ENCODE results near the gene PPM1J.

Gene PPM1J

DNA sequence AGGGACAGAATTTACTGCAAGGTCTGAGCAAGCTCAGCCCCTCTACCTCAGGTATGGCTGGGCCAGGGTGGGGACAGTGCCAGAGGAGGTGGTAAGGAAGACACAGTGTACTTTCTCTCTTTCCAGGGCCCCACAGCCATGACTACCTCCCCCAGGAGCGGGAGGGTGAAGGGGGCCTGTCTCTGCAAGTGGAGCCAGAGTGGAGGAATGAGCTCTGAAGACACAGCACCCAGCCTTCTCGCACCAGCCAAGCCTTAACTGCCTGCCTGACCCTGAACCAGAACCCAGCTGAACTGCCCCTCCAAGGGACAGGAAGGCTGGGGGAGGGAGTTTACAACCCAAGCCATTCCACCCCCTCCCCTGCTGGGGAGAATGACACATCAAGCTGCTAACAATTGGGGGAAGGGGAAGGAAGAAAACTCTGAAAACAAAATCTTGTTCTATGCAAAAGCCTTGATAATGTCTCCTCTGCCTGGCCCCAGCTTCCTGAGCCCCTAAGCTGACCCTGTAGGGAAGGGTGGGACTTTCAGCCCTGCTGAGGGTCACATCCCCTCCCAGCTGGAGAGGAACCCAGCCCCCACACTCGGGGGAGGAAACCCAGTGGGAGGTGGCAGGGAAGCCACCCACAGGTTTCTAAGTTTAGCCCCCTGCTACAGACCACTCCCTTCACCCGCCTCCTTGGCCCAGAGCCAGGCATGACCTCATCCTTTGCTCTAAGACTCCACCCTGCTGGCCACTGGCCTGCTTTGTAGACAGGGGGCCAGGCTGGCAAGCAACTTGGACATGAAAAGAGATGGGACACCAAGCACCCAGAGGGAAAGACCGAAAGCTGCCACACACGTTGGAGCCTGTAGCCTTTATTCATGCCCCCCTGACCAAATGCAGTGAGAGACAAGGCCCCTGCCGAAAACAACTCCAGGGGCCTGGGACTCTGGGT lies 14.6 kb downstream of the PPM1J start:
- TF ChIP-seq GLIS3 (CRISPR knock-in tag; IDR thresholded peaks at IDR 0.05) = 0 out of 2 replicates have a peak, but pooled peaks have one; percentile 22
- TF ChIP-seq, protein P1, sequence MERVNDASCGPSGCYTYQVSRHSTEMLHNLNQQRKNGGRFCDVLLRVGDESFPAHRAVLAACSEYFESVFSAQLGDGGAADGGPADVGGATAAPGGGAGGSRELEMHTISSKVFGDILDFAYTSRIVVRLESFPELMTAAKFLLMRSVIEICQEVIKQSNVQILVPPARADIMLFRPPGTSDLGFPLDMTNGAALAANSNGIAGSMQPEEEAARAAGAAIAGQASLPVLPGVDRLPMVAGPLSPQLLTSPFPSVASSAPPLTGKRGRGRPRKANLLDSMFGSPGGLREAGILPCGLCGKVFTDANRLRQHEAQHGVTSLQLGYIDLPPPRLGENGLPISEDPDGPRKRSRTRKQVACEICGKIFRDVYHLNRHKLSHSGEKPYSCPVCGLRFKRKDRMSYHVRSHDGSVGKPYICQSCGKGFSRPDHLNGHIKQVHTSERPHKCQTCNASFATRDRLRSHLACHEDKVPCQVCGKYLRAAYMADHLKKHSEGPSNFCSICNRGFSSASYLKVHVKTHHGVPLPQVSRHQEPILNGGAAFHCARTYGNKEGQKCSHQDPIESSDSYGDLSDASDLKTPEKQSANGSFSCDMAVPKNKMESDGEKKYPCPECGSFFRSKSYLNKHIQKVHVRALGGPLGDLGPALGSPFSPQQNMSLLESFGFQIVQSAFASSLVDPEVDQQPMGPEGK (CRISPR knock-in tag; IDR thresholded peaks at IDR 0.05; ENCODE audit: borderline replicate concordance) = no peak; the same call in 1 of the 2 replicates
- peak; percentile 65 for ATAC-seq

DNA sequence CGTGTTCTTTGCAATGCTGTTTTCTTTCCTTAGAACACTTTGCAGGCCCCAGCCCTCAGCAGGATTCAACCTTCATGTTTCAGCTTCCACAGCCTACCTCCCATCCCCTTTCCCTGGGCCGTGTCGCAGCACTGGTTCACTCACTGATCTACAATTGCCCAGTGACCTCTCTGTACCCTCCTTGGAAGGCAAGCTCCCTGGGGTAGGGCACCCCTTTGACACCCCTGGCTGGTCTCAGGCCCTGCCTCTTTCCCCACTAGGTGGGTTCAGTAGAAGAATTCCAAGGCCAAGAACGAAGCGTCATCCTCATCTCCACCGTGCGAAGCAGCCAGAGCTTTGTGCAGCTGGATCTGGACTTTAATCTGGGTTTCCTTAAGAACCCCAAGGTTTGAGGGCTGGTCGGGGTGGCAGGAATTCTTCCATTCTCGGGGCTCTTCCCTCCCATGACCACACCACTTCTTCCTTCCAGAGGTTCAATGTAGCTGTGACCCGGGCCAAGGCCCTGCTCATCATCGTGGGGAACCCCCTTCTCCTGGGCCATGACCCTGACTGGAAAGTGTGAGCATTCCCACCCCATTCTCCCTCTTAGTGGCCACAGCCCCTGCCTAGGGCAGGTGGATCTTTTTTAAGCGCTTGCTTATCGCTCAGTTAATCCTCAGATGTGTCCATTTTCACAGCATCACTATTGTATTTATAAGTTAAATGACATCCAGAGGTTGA lies 15.5 kb downstream of the PPM1J start:
- TF ChIP-seq ZC3H10 (CRISPR knock-in tag; IDR thresholded peaks at IDR 0.05) (no peak), RARB (CRISPR knock-in tag; IDR thresholded peaks at IDR 0.05) (no peak), TOX (CRISPR knock-in tag; IDR thresholded peaks at IDR 0.05; ENCODE audit: borderline replicate concordance) (no peak), GLIS3 (CRISPR knock-in tag; IDR thresholded peaks at IDR 0.05) (no peak), ZNF70 (CRISPR knock-in tag; IDR thresholded peaks at IDR 0.05) (no peak), BACH2 (CRISPR knock-in tag; IDR thresholded peaks at IDR 0.05; ENCODE audit: borderline replicate concordance) (no peak), ARNTL (CRISPR knock-in tag; IDR thresholded peaks at IDR 0.05; ENCODE audit: borderline replicate concordance, low read depth) (no peak), TCF4 (CRISPR knock-in tag; IDR thresholded peaks at IDR 0.05; ENCODE audit: borderline replicate concordance) (no peak), CSDC2 (CRISPR knock-in tag; IDR thresholded peaks at IDR 0.05) (no peak)
- TF ChIP-seq, protein P1 (CRISPR knock-in tag; IDR thresholded peaks at IDR 0.05; ENCODE audit: borderline replicate concordance) = no peak
- TF ChIP-seq, protein P2, sequence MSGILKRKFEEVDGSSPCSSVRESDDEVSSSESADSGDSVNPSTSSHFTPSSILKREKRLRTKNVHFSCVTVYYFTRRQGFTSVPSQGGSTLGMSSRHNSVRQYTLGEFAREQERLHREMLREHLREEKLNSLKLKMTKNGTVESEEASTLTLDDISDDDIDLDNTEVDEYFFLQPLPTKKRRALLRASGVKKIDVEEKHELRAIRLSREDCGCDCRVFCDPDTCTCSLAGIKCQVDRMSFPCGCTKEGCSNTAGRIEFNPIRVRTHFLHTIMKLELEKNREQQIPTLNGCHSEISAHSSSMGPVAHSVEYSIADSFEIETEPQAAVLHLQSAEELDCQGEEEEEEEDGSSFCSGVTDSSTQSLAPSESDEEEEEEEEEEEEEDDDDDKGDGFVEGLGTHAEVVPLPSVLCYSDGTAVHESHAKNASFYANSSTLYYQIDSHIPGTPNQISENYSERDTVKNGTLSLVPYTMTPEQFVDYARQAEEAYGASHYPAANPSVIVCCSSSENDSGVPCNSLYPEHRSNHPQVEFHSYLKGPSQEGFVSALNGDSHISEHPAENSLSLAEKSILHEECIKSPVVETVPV (CRISPR knock-in tag; IDR thresholded peaks at IDR 0.05) = no peak
- TF ChIP-seq, protein P3, sequence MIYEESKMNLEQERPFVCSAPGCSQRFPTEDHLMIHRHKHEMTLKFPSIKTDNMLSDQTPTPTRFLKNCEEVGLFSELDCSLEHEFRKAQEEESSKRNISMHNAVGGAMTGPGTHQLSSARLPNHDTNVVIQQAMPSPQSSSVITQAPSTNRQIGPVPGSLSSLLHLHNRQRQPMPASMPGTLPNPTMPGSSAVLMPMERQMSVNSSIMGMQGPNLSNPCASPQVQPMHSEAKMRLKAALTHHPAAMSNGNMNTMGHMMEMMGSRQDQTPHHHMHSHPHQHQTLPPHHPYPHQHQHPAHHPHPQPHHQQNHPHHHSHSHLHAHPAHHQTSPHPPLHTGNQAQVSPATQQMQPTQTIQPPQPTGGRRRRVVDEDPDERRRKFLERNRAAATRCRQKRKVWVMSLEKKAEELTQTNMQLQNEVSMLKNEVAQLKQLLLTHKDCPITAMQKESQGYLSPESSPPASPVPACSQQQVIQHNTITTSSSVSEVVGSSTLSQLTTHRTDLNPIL (CRISPR knock-in tag; IDR thresholded peaks at IDR 0.05; ENCODE audit: low read depth) = no peak
- no peak for ATAC-seq

DNA sequence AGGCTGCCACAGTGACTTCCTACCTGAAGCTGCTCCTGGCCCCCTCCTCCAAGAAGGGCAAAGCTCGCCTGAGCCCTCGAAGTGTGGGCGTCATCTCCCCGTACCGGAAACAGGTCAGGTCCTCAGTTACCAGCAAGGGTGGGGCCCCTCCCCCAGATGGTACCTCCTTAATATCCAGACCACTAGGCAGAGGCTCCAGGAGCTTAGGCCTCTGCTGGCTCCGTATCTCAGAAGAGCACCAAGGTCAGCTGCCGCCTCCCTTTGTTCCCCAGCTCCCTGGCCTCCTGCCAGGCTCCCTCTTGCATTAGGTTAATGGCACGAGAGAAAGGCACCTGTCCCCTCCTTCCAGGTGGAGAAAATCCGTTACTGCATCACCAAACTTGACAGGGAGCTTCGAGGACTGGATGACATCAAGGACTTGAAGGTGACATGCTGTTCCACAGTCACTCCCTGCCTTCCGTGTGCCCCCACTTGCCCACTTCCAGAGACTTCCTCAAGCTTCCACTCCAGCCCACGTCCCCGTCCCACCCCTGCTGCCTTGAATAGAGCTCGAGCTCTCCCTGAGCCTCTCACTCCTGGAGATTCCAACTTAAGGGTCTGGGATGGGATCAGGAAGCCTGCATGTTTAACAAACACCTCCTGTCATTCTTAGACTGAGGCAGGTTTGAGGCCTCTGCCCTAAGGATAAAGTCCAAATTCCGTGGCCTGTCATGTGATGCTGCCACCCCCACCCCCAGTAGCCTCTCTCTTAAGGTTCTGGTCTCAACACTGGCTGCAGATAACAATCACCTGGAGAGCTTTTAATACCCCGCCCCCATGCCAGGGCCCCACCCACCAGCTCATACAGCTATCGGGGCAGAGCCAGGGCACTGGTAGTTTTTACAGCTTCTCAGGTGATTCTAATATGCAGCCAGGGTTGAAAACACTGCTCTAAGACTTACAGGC lies 16.5 kb downstream of the PPM1J start:
- ATAC-seq = no peak
- TF ChIP-seq ARNTL (CRISPR knock-in tag; IDR thresholded peaks at IDR 0.05; ENCODE audit: borderline replicate concordance, low read depth) = no peak
- TF ChIP-seq GLIS3 (CRISPR knock-in tag; IDR thresholded peaks at IDR 0.05) = no peak
- no peak for TF ChIP-seq ZNF70 (CRISPR knock-in tag; IDR thresholded peaks at IDR 0.05)
- TF ChIP-seq ZFP3 (CRISPR knock-in tag; IDR thresholded peaks at IDR 0.05) = no peak
- TF ChIP-seq ZC3H10 (CRISPR knock-in tag; IDR thresholded peaks at IDR 0.05) = no peak
- TF ChIP-seq OSR1 (CRISPR knock-in tag; IDR thresholded peaks at IDR 0.05) = no peak
- no peak for TF ChIP-seq PPARA (CRISPR knock-in tag; IDR thresholded peaks at IDR 0.05; ENCODE audit: borderline replicate concordance)
- no peak for TF ChIP-seq BACH2 (CRISPR knock-in tag; IDR thresholded peaks at IDR 0.05; ENCODE audit: borderline replicate concordance)
- TF ChIP-seq, protein P4, sequence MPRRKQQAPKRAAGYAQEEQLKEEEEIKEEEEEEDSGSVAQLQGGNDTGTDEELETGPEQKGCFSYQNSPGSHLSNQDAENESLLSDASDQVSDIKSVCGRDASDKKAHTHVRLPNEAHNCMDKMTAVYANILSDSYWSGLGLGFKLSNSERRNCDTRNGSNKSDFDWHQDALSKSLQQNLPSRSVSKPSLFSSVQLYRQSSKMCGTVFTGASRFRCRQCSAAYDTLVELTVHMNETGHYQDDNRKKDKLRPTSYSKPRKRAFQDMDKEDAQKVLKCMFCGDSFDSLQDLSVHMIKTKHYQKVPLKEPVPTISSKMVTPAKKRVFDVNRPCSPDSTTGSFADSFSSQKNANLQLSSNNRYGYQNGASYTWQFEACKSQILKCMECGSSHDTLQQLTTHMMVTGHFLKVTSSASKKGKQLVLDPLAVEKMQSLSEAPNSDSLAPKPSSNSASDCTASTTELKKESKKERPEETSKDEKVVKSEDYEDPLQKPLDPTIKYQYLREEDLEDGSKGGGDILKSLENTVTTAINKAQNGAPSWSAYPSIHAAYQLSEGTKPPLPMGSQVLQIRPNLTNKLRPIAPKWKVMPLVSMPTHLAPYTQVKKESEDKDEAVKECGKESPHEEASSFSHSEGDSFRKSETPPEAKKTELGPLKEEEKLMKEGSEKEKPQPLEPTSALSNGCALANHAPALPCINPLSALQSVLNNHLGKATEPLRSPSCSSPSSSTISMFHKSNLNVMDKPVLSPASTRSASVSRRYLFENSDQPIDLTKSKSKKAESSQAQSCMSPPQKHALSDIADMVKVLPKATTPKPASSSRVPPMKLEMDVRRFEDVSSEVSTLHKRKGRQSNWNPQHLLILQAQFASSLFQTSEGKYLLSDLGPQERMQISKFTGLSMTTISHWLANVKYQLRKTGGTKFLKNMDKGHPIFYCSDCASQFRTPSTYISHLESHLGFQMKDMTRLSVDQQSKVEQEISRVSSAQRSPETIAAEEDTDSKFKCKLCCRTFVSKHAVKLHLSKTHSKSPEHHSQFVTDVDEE (CRISPR knock-in tag; IDR thresholded peaks at IDR 0.05) = no peak
- no peak for TF ChIP-seq ZNF8 (CRISPR knock-in tag; IDR thresholded peaks at IDR 0.05)
- TF ChIP-seq ESRRG (CRISPR knock-in tag; IDR thresholded peaks at IDR 0.05) = no peak
- TF ChIP-seq CSDC2 (CRISPR knock-in tag; IDR thresholded peaks at IDR 0.05) = no peak
- no peak for TF ChIP-seq TCF4 (CRISPR knock-in tag; IDR thresholded peaks at IDR 0.05; ENCODE audit: borderline replicate concordance)
- TF ChIP-seq SNAI2 (CRISPR knock-in tag; IDR thresholded peaks at IDR 0.05) = no peak
- TF ChIP-seq RARB (CRISPR knock-in tag; IDR thresholded peaks at IDR 0.05) = no peak
- TF ChIP-seq, protein P1 (CRISPR knock-in tag; IDR thresholded peaks at IDR 0.05; ENCODE audit: borderline replicate concordance) = no peak
- TF ChIP-seq TOX (CRISPR knock-in tag; IDR thresholded peaks at IDR 0.05; ENCODE audit: borderline replicate concordance) = no peak

All from SK-N-SH treated with all-trans-retinoic acid at 6 μM for 48 hours (cell line).